NCI-H1417 (cell line): ENCODE data around the gene RRP1.
A peak's percentile ranks its signal among the peaks of the same experiment; 100 is the strongest.

ENCODE experiments used
- DNase-seq, 3 experiments: peaks; one replicate each; lab custom pipeline; 2025; lab: John Stamatoyannopoulos, UW

RRP1 gene

GRCh38 chr21:43775190-43775589 is 14.2 kb upstream of the RRP1 start:
- no peak for DNase-seq

DNA sequence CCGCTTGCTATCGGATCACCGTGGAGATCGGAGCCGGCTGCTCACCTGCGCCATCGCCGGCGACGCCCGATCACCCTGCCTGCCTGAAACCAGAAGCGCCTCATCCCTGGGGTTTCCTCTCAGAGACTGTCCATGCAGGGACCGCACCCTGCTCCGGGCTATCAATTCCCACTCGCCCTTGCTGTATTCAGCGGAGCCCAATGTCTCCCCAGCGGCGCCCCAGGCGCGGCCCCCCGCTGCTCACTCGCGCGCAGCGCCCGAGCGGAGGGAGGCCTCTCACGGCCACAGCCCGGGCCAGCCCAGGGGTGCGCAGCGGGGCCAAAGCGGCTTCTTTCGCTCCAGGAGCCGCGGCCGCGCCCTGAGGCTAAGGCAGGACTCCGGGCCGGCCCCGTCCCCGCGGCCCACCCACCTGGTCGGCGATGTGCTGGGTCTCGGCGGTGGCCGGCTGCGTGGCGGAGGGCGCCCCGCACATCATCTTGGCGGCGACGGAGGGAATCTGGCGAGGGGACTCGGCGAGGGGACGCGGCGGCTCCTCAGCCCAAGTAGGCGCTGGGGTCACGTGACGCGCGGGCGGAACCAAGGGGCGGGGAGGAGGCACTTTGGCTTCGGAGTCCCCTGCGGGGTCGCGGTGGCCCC is 13.5 kb upstream of the RRP1 start, which contains the start of gene CSTB:
Gene CSTB (minus strand): TSS at position 514 of the 636 bp plus-strand sequence. CDS start 39 bp downstream, at position 475.
- DNase-seq: peak; percentile 82 to 97 (median 93)

DNA sequence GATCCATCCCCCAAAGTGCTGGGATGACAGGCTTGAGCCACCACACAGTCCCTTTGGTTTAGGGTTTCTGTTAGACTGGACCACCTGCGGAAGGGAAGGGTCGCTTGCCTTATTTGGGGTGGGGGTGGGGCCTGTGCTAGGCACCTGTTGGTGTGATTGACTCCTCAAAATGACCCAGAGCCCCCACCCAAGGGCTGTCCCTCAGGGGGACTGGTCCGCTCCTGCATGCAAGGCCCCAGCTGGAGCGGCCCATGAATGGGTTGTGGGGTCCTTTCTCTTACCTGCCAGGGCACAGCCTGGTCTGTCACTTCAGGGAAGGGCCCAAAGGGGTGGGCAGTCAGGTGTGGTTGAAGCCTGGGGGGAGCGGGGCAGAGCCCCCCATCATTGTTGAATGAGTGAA is 11.4 kb upstream of the RRP1 start:
- no peak for DNase-seq

GRCh38 chr21:43778469-43779335 is 10.7 kb upstream of the RRP1 start:
- no peak for DNase-seq

- DNase-seq: peak in 2 of 3 experiments; percentile 36 to 67
Observed at GRCh38 chr21:43779660-43780059, 9.7 kb upstream of the RRP1 start.

DNA sequence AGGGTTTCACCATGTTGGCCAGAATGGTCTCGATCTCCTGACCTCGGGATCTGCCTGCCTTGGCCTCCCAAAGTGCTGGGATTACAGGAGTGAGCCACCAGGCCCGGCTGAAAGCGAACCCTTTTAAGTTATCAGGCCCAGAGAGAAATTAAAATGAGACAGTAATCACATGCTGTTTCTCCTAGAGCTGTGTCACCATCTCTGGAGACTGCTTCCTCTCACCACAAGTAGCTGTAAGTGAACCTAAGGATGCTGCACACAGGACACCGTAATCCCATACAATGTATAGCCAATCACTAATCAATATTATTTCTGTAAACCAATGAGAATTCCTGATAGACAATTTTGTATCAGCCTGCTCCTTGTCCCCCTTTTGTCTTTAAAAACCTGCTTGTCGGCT is 7.5 kb upstream of the RRP1 start:
- DNase-seq: no peak

DNA sequence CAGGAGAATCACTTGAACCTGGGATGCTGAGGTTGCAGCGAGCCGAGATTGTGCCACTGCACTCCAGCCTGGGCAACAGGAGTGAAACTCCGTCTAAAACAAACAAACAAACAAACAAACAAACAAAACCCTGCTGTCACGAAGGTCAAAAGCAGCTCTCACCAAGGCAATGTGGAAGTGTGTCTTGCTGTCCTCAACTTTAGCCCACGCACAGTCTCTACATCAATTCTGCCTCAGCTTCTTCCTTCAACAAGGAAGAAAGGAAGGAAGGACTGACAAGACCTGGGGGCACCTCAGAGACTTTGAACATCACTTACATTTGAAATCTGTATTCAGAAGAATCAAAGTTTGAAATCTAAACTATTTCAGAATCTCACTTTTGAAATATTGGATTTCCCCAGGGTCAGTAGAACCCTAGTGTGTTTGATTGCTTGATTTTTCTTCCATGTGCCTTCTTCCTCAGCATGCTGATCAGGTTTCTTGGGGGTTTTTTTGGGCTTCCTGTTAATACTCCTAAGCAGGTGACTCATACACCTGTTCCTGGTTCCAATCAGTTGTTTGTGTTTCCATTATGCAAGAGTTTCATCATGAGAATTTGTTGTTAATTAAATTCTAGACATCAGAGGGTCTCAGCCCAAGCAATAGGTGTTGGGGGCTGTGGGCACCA is 6.8 kb upstream of the RRP1 start:
- no peak for DNase-seq

DNA sequence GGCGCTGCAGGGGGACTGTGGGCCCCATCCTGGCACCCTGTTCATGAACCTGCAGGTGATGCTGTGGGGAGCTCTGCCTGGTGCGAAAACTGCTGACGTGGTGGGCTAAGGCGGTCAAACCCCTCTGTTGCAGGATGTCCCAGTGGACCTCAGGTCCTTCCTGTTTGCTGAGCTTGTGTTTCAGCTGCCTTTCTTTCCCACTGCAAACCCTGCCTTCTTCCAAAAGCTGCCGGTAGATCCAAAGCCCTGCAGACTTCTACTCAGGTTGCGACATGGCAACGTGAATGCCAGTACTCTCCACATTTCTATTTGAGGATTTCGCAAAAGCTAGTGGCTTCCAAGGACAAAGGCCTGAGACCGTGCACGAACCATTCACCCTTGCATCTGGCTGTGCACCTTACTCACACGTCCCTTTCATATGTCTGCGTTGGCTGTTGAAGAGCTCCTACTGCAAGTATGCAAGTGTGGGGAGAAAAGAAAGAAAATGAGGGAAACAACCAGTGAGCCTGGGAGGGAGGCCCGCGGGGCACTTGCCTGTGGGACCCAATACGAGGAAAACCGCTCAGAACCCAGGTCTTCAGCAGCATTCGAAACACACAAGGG is 6.2 kb upstream of the RRP1 start:
- DNase-seq: no peak

- no peak for DNase-seq
Observed at GRCh38 chr21:43785134-43785533, 4.2 kb upstream of the RRP1 start.

DNA sequence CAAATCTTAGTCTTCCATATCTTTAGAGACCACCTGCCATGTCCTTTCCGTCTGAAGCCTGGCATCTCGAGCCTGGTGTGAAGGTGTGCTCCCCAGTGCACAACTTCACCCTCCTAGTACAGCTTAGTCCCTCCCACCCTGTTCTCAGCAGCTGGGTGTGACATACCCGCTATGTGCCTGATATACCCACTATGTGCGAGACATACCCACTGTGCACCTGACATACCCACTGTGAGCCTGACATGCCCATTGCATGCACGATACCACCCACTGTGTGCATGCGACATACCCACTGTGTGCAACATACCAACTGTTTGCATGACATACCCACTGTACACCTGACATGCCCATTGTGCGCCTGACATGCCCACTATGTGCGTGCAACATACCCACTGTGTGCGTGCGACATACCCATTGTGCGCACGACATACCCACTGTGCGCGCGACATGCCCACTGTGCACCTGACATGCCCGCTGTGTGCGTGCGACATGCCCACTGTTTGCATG is 3.0 kb upstream of the RRP1 start:
- DNase-seq: peak in 1 of 3 experiments; percentile 21

- DNase-seq: no peak
Observed at GRCh38 chr21:43786807-43787440, 2.5 kb upstream of the RRP1 start.

- DNase-seq: peak in 1 of 3 experiments; percentile 52
Observed at GRCh38 chr21:43790010-43790524, 690 bp downstream of the RRP1 start.

DNA sequence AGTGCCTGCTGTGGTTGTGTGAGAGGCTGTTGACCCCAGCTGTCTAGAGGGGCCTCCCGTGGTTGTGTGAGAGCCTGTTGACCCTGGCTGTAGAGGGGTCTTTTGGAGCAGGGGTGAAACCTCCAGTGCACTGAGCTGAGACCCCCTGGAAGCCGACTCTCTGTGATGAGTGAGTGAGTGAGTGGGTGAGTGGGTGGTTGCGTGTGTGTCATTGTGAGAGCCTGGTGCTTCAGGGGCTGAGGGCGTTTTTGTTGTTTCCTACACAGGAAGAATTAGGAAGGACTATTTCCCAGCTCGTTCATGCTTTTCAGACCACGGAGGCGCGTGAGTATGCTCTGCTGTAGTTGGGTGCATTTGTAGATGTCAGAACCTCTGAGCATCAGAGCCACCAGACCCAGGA is 3.0 kb downstream of the RRP1 start:
- DNase-seq: no peak

DNA sequence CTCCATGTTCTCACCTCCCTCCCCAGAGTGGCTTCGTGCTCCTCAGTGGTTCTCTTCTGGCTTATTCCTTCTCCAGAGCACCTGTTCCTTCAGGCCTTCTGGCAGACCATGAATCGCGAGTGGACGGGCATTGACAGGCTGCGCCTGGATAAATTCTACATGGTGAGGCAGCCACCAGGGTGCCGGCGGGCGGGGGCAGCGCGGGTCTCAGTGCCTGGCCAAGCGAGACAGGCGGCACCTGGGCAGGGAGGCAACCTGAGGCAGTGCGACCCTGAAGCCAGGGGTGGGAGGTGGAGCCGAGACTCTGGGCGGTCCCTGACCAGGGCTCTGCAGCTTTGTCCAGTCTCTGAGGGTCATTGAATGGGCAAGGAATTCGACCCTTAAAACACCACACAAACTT is 3.9 kb downstream of the RRP1 start:
- DNase-seq: no peak

DNA sequence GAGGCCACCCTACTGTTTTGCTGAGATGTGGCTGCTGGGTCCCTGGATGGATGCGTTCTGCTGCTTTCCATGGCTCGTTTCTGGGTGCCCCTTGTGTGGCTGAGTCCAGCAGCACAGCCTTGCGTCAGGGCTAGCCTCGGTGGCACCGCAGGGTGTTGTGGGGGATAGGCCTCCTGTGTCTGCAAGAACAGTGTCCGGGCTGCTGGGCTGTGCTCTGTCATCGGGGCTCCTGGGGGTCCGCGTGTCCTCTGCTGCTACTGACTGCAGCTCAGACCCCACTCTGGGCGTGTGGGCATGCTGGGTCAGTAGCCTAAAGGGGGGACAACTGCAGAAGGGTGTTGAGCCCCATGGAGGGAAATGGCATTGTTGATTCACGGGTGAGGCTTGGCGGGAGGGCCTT is 4.9 kb downstream of the RRP1 start:
- no peak for DNase-seq

DNA sequence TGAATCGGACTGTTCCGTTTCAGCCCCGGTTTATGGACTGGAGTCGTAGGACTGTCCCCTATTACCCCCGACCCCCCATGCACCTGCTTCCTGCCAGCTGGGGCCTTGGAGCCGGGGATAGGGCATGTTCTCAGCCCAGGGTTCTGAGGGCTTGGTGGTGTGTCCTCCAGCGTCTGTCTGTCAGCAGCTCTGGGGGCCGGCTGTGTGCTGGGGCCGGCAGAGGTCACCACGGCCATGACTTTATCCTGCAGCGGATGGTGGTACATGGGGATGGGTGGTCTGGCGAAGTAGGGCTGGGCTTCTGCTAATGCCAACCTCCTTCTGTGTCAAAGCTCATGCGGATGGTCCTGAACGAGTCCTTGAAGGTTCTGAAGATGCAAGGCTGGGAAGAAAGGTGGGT is 5.5 kb downstream of the RRP1 start:
- no peak for DNase-seq

- no peak for DNase-seq
Observed at GRCh38 chr21:43797415-43797814, 8.0 kb downstream of the RRP1 start.

- DNase-seq: no peak
Observed at GRCh38 chr21:43797925-43798715, 8.7 kb downstream of the RRP1 start.

GRCh38 chr21:43799301-43799840 is 10.0 kb downstream of the RRP1 start:
- DNase-seq: no peak

DNA sequence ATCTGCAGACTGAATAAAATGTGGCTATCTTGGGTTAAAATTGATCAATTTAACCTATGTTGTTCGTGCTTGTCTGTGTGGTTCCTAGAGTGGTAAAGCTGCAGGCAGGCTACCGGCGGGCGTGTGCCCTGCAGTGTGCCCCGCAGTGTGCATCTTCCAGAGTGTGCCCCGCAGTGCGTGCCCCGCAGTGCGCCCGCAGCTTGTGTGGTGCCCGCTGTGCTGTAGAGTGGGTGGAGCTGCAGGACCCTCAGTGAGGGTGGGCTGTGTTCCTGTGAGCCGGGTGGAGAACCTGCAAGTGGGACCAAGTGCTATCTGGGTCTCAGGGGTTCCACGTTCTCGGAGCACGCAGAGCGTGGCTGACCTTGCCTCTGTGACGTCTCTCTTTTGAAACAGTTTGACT is 10.7 kb downstream of the RRP1 start:
- DNase-seq: no peak
